Smooth muscle cell (in vitro differentiated cells): ENCODE measurements around the gene SPATS2L. TPM values are rescaled to one million over a fixed set of nuclear protein-coding genes. Genes with fewer than 3 reads are reported as not detected.

Experiments
- DNase-seq: peaks from one replicate; lab custom pipeline; 2025; ENCODE audit not compliant: unreplicated experiment; lab: John Stamatoyannopoulos, UW
- H2AFZ ChIP-seq: fragments of 200-600 bp; sonication (generic); 2 replicates; pipeline ENCODE4 v1.6.0; 2016; ENCODE audit warnings: antibody characterized with exemption, low read depth, mild to moderate bottlenecking
- H3F3A ChIP-seq: fragments of 200-600 bp; sonication (generic); 2 replicates; pipeline ENCODE4 v1.6.0; 2017; ENCODE audit warnings: antibody characterized with exemption, low read depth
- H3K27ac ChIP-seq: fragments of 200-600 bp; sonication (generic); 2 replicates; pipeline ENCODE4 v1.5.1; 2016; ENCODE audit warnings: low read depth, mild to moderate bottlenecking
- H3K27me3 ChIP-seq: fragments of 200-600 bp; sonication (generic); 2 replicates; pipeline ENCODE4 v1.6.1; 2016; ENCODE audit warnings: low read depth, mild to moderate bottlenecking
- H3K36me3 ChIP-seq: fragments of 200-600 bp; sonication (generic); 2 replicates; pipeline ENCODE4 v1.5.1; 2016; ENCODE audit warnings: low read depth
- H3K4me1 ChIP-seq: fragments of 200-600 bp; sonication (generic); 2 replicates; pipeline ENCODE4 v1.5.1; 2016; ENCODE audit warnings: low read depth
- H3K4me2 ChIP-seq: fragments of 200-600 bp; sonication (generic); 2 replicates; pipeline ENCODE4 v1.6.0; 2016; ENCODE audit warnings: mild to moderate bottlenecking
- H3K4me3 ChIP-seq: fragments of 200-600 bp; sonication (generic); 2 replicates; pipeline ENCODE4 v1.5.1; 2016; ENCODE audit warnings: mild to moderate bottlenecking
- H3K79me2 ChIP-seq: fragments of 200-600 bp; sonication (generic); 2 replicates; pipeline ENCODE4 v1.6.0; 2016; ENCODE audit warnings: low read depth, mild to moderate bottlenecking
- H3K9ac ChIP-seq: fragments of 200-600 bp; sonication (generic); 2 replicates; pipeline ENCODE4 v1.6.0; 2016; ENCODE audit warnings: low read depth
- H3K9me3 ChIP-seq: fragments of 200-600 bp; sonication (generic); replicated peaks from 2 replicates; pipeline ENCODE4 v1.5.1; 2016; ENCODE audit warnings: low read depth
- H4K20me1 ChIP-seq: fragments of 200-600 bp; sonication (generic); 2 replicates; pipeline ENCODE4 v1.6.0; 2016; ENCODE audit warnings: low read depth
- WGBS: methylation state at CpG from one replicate; pipeline ENCODE4 v1.1.7; 2016; ENCODE audit warnings: low lambda C conversion rate; 5-methylcytosine and 5-hydroxymethylcytosine counted together
- polyA plus RNA-seq: library from polyadenylated mRNA; unstranded; fragments of >200 nt; fragmentation: Nextera tagmentation; extraction: Ambion mirVana; gene quantifications from 2 replicates; pipeline ENCODE4 v1.2.1, GENCODE V29; 2016
- total RNA-seq: library from RNA; depleted of rRNA; stranded (reverse); fragments of >200 nt; gene quantifications from 2 replicates; pipeline ENCODE4 v1.2.3, GENCODE V29; 2014
- TF ChIP-seq, protein P1 (sequence below): fragments of 200-600 bp; sonication (generic); IDR thresholded peaks from 2 replicates; pipeline ENCODE4 v1.5.1; 2017; ENCODE audit warnings: borderline replicate concordance, mild to moderate bottlenecking, antibody characterized with exemption; ENCODE audit not compliant: insufficient read depth, poor library complexity, severe bottlenecking

Gene SPATS2L
- total and polyA plus RNA-seq, 2 experiments from 2014 or later, result 356 to 432 TPM

DNA sequence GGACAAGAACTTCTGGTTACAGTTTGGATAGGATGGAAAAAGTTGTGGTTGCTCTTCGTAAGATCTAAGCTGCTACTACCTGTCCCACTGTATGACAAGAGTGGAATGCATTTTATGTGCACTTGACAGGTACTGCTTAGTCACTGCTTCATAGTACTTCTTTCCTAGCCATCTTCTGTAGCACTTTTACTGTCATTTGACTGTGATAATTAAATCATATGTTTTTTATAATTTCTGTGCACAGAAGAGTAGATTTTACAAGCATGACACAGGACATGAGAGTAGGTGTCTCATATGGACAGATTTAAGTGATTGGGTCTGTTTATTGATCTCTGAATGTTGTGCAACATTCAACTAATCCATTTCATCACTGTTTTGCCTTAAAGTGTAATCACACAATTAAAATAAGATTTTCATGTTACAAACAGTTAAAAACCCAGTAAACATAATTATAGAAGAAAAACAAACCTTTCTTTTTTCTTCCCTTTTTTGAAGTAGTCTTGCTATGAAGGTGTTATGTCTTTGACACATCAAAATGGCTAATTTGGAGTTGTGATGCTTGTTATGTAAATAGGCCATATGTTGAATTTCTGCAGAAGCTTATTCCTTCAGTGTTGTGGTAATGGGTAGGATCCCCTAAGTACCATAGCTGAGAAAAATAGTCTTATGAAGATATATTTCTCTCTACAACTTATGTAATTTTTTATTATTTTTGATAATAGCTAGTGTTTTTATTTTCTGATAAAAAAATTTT, 3.0 kb downstream of the SPATS2L start:
- Histone ChIP-seq H3K9ac (peak overlapping the region; percentile 78), H2AFZ (no peak overlapping the region), H4K20me1 (peaks cover 61% of the 10 kb centered on the region), H3K9me3 (no peaks in the 10 kb centered on the region), H3K36me3 (no peaks in the 10 kb centered on the region), H3K27ac (peak overlapping the region; percentile 78), H3K27me3 (no peaks in the 10 kb centered on the region), H3K4me2 (peak overlapping the region; percentile 98), H3K79me2 (peaks cover 86% of the 10 kb centered on the region), H3K4me3 (peak overlapping the region; percentile 89), H3F3A (peaks cover 12% of the 10 kb centered on the region), H3K4me1 (peaks cover 41% of the 10 kb centered on the region)
- 20% methylated on average over 1 of the region's 1 CpG for WGBS
- DNase-seq, result no peak
- TF ChIP-seq, protein P1, sequence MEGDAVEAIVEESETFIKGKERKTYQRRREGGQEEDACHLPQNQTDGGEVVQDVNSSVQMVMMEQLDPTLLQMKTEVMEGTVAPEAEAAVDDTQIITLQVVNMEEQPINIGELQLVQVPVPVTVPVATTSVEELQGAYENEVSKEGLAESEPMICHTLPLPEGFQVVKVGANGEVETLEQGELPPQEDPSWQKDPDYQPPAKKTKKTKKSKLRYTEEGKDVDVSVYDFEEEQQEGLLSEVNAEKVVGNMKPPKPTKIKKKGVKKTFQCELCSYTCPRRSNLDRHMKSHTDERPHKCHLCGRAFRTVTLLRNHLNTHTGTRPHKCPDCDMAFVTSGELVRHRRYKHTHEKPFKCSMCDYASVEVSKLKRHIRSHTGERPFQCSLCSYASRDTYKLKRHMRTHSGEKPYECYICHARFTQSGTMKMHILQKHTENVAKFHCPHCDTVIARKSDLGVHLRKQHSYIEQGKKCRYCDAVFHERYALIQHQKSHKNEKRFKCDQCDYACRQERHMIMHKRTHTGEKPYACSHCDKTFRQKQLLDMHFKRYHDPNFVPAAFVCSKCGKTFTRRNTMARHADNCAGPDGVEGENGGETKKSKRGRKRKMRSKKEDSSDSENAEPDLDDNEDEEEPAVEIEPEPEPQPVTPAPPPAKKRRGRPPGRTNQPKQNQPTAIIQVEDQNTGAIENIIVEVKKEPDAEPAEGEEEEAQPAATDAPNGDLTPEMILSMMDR, result no peak

GRCh38 chr2:200310545-200310971, 4.1 kb downstream of the SPATS2L start:
- peak overlapping the region; percentile 89 for H3K4me3 ChIP-seq

GRCh38 chr2:200311139-200311538, 4.6 kb downstream of the SPATS2L start:
- no peak overlapping the region for H2AFZ ChIP-seq
- H3K4me2 ChIP-seq, result peak overlapping the region; percentile 98
- TF ChIP-seq, protein P1, result no peak
- no peak for DNase-seq
- H4K20me1 ChIP-seq, result peaks cover 77% of the 10 kb centered on the region
- peaks cover 43% of the 10 kb centered on the region for H3K4me1 ChIP-seq
- no peak overlapping the region for H3K9ac ChIP-seq
- H3K4me3 ChIP-seq, result no peak overlapping the region
- 54% methylated on average over 3 of the region's 3 CpGs for WGBS
- no peaks in the 10 kb centered on the region for H3K9me3 ChIP-seq
- no peaks in the 10 kb centered on the region for H3K27me3 ChIP-seq
- peaks cover 5% of the 10 kb centered on the region for H3F3A ChIP-seq
- H3K27ac ChIP-seq, result peak overlapping the region; percentile 78
- peaks cover 93% of the 10 kb centered on the region for H3K79me2 ChIP-seq
- no peaks in the 10 kb centered on the region for H3K36me3 ChIP-seq

More at GRCh38 chr2:200310545-200310971, 4.1 kb downstream of the SPATS2L start:
- Histone ChIP-seq H3K79me2 (peaks cover 87% of the 10 kb centered on the region), H3K27ac (peak overlapping the region; percentile 78), H2AFZ (no peak overlapping the region), H3F3A (peaks cover 5% of the 10 kb centered on the region), H3K9ac (peak overlapping the region; percentile 34), H3K27me3 (no peaks in the 10 kb centered on the region), H3K4me1 (peaks cover 41% of the 10 kb centered on the region), H3K4me2 (peak overlapping the region; percentile 98), H4K20me1 (peaks cover 71% of the 10 kb centered on the region), H3K9me3 (no peaks in the 10 kb centered on the region), H3K36me3 (no peaks in the 10 kb centered on the region)
- DNase-seq, result no peak
- TF ChIP-seq, protein P1, result no peak
- WGBS, result 24% methylated on average over 2 of the region's 2 CpGs
